IMR-90 (cell line): ENCODE results near the gene PPP1R1A. TPM values are rescaled to one million over a fixed set of nuclear protein-coding genes. Genes with fewer than 3 reads are reported as not detected.

Source experiments
- ATAC-seq: fragments of 200-7000 bp; cut with Tn5 transposase; 2 replicates; pipeline ENCODE4 v1.9.1; 2020; ENCODE audit warnings: low read depth, mild to moderate bottlenecking, moderate library complexity
- BruUV-seq: library from RNA; stranded (reverse); fragments of 400-500 nt; replicated peaks from 2 replicates; lab custom pipeline; 2021; lab: Mats Ljungman, UMichigan
- CTCF ChIA-PET: fragments of 300-600 bp; formaldehyde crosslinking; extraction: SDS; loops from one replicate; lab custom pipeline; 2021; ENCODE audit warnings: antibody characterized with exemption; lab: Yijun Ruan, JAX
- POLR2A ChIA-PET: fragments of 300-600 bp; sonication (Branson Sonifier 250); formaldehyde crosslinking; loops from one replicate; lab custom pipeline; 2022; ENCODE audit warnings: antibody characterized with exemption; ENCODE audit not compliant: unreplicated experiment; lab: Charles Lee
- DNase-seq: peaks from one replicate; pipeline ENCODE4 v3.0.0; 2013
- H2AFZ ChIP-seq: replicated peaks from 2 replicates; pipeline ENCODE3; 2013; ENCODE audit warnings: low read length, mild to moderate bottlenecking; ENCODE audit not compliant: poor library complexity
- H2AK5ac ChIP-seq: 2 replicates; pipeline ENCODE4 v1.6.1; 2013; ENCODE audit warnings: low read depth, low read length, inconsistent platforms
- H2AK9ac ChIP-seq: replicated peaks from 2 replicates; pipeline ENCODE3; 2013; ENCODE audit warnings: mild to moderate bottlenecking, low read depth, low read length, moderate library complexity; ENCODE audit not compliant: poor library complexity
- H2BK120ac ChIP-seq: 2 replicates; pipeline ENCODE4 v1.6.1; 2013; ENCODE audit warnings: low read depth, low read length, inconsistent platforms
- H2BK15ac ChIP-seq: 3 replicates; pipeline ENCODE4 v1.6.1; 2013; ENCODE audit warnings: low read depth, low read length, inconsistent platforms
- H2BK20ac ChIP-seq: 2 replicates; pipeline ENCODE4 v1.6.1; 2013; ENCODE audit warnings: low read depth, mild to moderate bottlenecking, inconsistent platforms, low read length, moderate library complexity
- H2BK5ac ChIP-seq: 2 replicates; pipeline ENCODE4 v1.6.1; 2013; ENCODE audit warnings: mild to moderate bottlenecking, low read depth, low read length, inconsistent platforms; ENCODE audit not compliant: poor library complexity, severe bottlenecking
- H3K14ac ChIP-seq: replicated peaks from 2 replicates; pipeline ENCODE4 v1.6.1; 2013; ENCODE audit warnings: low read depth, low read length, inconsistent platforms
- H3K18ac ChIP-seq: 2 replicates; pipeline ENCODE4 v1.6.1; 2013; ENCODE audit warnings: low read depth, low read length, control low read depth
- H3K23ac ChIP-seq: 2 replicates; pipeline ENCODE4 v1.6.1; 2013; ENCODE audit warnings: low read depth, low read length, inconsistent platforms
- H3K27ac ChIP-seq: 2 replicates; pipeline ENCODE4 v1.5.1; 2013; ENCODE audit warnings: mild to moderate bottlenecking, control low read depth, low read length; ENCODE audit not compliant: insufficient read depth
- H3K27me3 ChIP-seq: 2 replicates; pipeline ENCODE4 v1.6.1; 2013; ENCODE audit warnings: low read length; ENCODE audit not compliant: control insufficient read depth, insufficient read depth
- H3K36me3 ChIP-seq: 2 replicates; pipeline ENCODE4 v1.6.1; 2013; ENCODE audit warnings: low read length, mixed read lengths; ENCODE audit not compliant: control insufficient read depth, insufficient read depth
- H3K4ac ChIP-seq: 2 replicates; pipeline ENCODE4 v1.6.1; 2013; ENCODE audit warnings: low read depth, low read length, inconsistent platforms
- H3K4me1 ChIP-seq: 2 replicates; pipeline ENCODE4 v1.6.1; 2013; ENCODE audit warnings: low read length, mixed read lengths; ENCODE audit not compliant: control insufficient read depth, insufficient read depth
- H3K4me2 ChIP-seq: 2 replicates; pipeline ENCODE4 v1.6.1; 2013; ENCODE audit warnings: low read depth, mild to moderate bottlenecking, control low read depth, low read length, moderate library complexity
- H3K4me3 ChIP-seq: 2 replicates; pipeline ENCODE4 v1.5.1; 2013; ENCODE audit warnings: low read depth, mild to moderate bottlenecking, control low read depth, low read length, moderate library complexity; ENCODE audit not compliant: insufficient read depth
- H3K56ac ChIP-seq: 2 replicates; pipeline ENCODE4 v1.6.1; 2013; ENCODE audit warnings: low read length, inconsistent platforms; ENCODE audit not compliant: insufficient read depth; ENCODE audit errors: extremely low read depth
- H3K79me1 ChIP-seq, 2 experiments: 2 replicates each; pipeline ENCODE4 v1.6.1; 2013; ENCODE audit warnings: low read length in 2 of 2, inconsistent platforms in 1 of 2, low read depth in 1 of 2
- H3K9ac ChIP-seq: 2 replicates; pipeline ENCODE4 v1.6.1; 2013; ENCODE audit warnings: low read depth, low read length, control low read depth
- H3K9me1 ChIP-seq: 2 replicates; pipeline ENCODE4 v1.6.1; 2013; ENCODE audit warnings: low read length, inconsistent platforms; ENCODE audit not compliant: insufficient read depth
- H3K9me3 ChIP-seq: 2 replicates; pipeline ENCODE4 v1.6.1; 2013; ENCODE audit warnings: low read length; ENCODE audit not compliant: control insufficient read depth, insufficient read depth
- H4K20me1 ChIP-seq: 2 replicates; pipeline ENCODE4 v1.6.1; 2013; ENCODE audit warnings: low read length, inconsistent platforms; ENCODE audit not compliant: insufficient read depth
- H4K5ac ChIP-seq: 2 replicates; pipeline ENCODE4 v1.6.1; 2013; ENCODE audit warnings: mild to moderate bottlenecking, low read depth, low read length, control low read depth
- H4K8ac ChIP-seq, 2 experiments: 2 replicates each; pipeline ENCODE4 v1.6.1; 2013; ENCODE audit warnings: low read depth in 2 of 2, low read length in 2 of 2, control low read depth in 1 of 2, inconsistent platforms in 1 of 2
- H4K91ac ChIP-seq: 2 replicates; pipeline ENCODE4 v1.6.1; 2013; ENCODE audit warnings: low read depth, low read length, inconsistent platforms; ENCODE audit not compliant: insufficient read depth
- BHLHE40 ChIP-seq: fragments of 150-350 bp; IDR thresholded peaks from 2 replicates; pipeline ENCODE4 v1.6.1; 2016; ENCODE audit warnings: mild to moderate bottlenecking, low read depth, low read length
- ELK1 ChIP-seq: fragments of 150-350 bp; IDR thresholded peaks from 2 replicates; pipeline ENCODE4 v1.6.1; 2016; ENCODE audit warnings: low read depth, mild to moderate bottlenecking, low read length, moderate library complexity, borderline replicate concordance
- FOS ChIP-seq: fragments of 150-350 bp; IDR thresholded peaks from 2 replicates; pipeline ENCODE4 v1.6.1; 2016; ENCODE audit warnings: low read depth, low read length
- MAFK ChIP-seq: IDR thresholded peaks from 2 replicates; pipeline ENCODE4 v1.6.1; 2012; ENCODE audit warnings: low read depth, low read length, improper control_type of control experiment
- NFE2L2 ChIP-seq: fragments of 150-350 bp; IDR thresholded peaks from 2 replicates; pipeline ENCODE4 v1.6.1; 2016; ENCODE audit warnings: low read depth, mild to moderate bottlenecking, low read length
- POLR2A ChIP-seq: IDR thresholded peaks from 2 replicates; pipeline ENCODE4 v1.6.1; 2012; ENCODE audit warnings: mild to moderate bottlenecking, low read depth, low read length
- RCOR1 ChIP-seq: IDR thresholded peaks from 2 replicates; pipeline ENCODE4 v1.6.1; 2012; ENCODE audit warnings: mild to moderate bottlenecking, low read length, improper control_type of control experiment; ENCODE audit not compliant: insufficient replicate concordance
- SMC3 ChIP-seq: fragments of 150-350 bp; IDR thresholded peaks from 2 replicates; pipeline ENCODE4 v1.6.1; 2016; ENCODE audit warnings: low read depth, mild to moderate bottlenecking, antibody characterized with exemption, low read length, moderate library complexity
- USF2 ChIP-seq: fragments of 150-350 bp; IDR thresholded peaks from 2 replicates; pipeline ENCODE4 v1.6.1; 2017; ENCODE audit warnings: mild to moderate bottlenecking, antibody characterized with exemption, low read length, low read depth
- WGBS, 2 experiments: methylation state at CpG; one replicate each; pipeline versions ENCODE4 v1.1.5 to v1.1.7; 2013; ENCODE audit warnings: missing lambda C conversion rate in 2 of 2; ENCODE audit not compliant: insufficient read length in 1 of 2; ENCODE audit errors: extremely low coverage in 2 of 2; 5-methylcytosine and 5-hydroxymethylcytosine counted together
- dilution Hi-C: fragments of 300-500 bp; cut with HindIII; formaldehyde crosslinking; loops from one replicate; pipeline ENCODE4 v1.14.3; 2018; ENCODE audit warnings: low sequenced_read_pairs; ENCODE audit not compliant: unreplicated experiment
- in situ Hi-C: fragments of 300-500 bp; cut with MboI; formaldehyde crosslinking; loops from 3 replicates; pipeline ENCODE4 v1.14.3; 2019; ENCODE audit warnings: low sequenced_read_pairs, inconsistent platforms, mixed read lengths
- intact Hi-C: fragments of 100-400 bp; cut with micrococcal nuclease; formaldehyde crosslinking; loops from 2 replicates; pipeline ENCODE4 v1.10.0; 2022
- polyA plus RNA-seq, 3 experiments: library from polyadenylated mRNA; depleted of rRNA; stranded (reverse); fragments of >200 nt; gene quantifications; 2 replicates each; pipeline ENCODE4 v1.2.3, GENCODE V29; 2012; ENCODE audit warnings: low replicate concordance in 1 of 3
- total RNA-seq: library from RNA; depleted of rRNA; stranded (reverse); fragments of >200 nt; gene quantifications from 2 replicates; pipeline ENCODE4 v1.2.3, GENCODE V29; 2012

PPP1R1A gene
- total and polyA plus RNA-seq, 2 of the 4 experiments (the other 2 are of a cell fraction) = not detected

GRCh38 chr12:54602661-54603060, 14.2 kb upstream of the PPP1R1A start:
- no CpG with 5 or more reads among the region's 2 CpGs for WGBS, 2 experiments
- Histone ChIP-seq H3K9me3 (no peaks in the 10 kb centered on the region), H3K23ac (no peak overlapping the region), H2BK120ac (no peak overlapping the region), H3K14ac (no peak overlapping the region), H4K20me1 (no peaks in the 10 kb centered on the region), H3K27ac (no peak overlapping the region), H4K8ac (no peak overlapping the region), H2BK5ac (no peak overlapping the region), H4K5ac (no peak overlapping the region), H3K4me3 (no peak overlapping the region), H3K9ac (no peak overlapping the region), H2BK15ac (no peak overlapping the region), H2BK20ac (no peak overlapping the region), H4K91ac (no peak overlapping the region), H3K27me3 (peaks cover 3% of the 10 kb centered on the region; the same call in 1 of the 2 replicates), H3K18ac (no peak overlapping the region), H3K9me1 (no peaks in the 10 kb centered on the region), H2AFZ (no peak overlapping the region), H3K79me1 (no peaks in the 10 kb centered on the region), H2AK5ac (no peak overlapping the region), H3K56ac (no peak overlapping the region), H2AK9ac (no peak overlapping the region), H3K36me3 (no peaks in the 10 kb centered on the region), H3K4me2 (no peak overlapping the region), H3K4me1 (no peaks in the 10 kb centered on the region), H3K4ac (no peak overlapping the region)
- in situ Hi-C loops (no loop called here), dilution Hi-C loops (no loop called here), intact Hi-C loops (loop anchor here (5.0 kb wide), 1 partner anchor 355 kb away; no protein-coding TSS in a partner anchor)
- no TSS peak for BruUV-seq
- POLR2A ChIA-PET = no interaction called here
- TF ChIP-seq POLR2A (no peak), FOS (no peak), BHLHE40 (no peak), RCOR1 (no peak), SMC3 (no peak), NFE2L2 (no peak), MAFK (no peak), USF2 (no peak), ELK1 (no peak)
- DNase-seq = no peak
- CTCF ChIA-PET = no interaction called here
- no peak for ATAC-seq
